ENCODE measurements around the gene RASSF5.
"Not testable (repeated sequence)": the region's sequence is repeated elsewhere in the genome, so short reads cannot be mapped to it uniquely, and the experiment has no call there.

Gene RASSF5

DNA sequence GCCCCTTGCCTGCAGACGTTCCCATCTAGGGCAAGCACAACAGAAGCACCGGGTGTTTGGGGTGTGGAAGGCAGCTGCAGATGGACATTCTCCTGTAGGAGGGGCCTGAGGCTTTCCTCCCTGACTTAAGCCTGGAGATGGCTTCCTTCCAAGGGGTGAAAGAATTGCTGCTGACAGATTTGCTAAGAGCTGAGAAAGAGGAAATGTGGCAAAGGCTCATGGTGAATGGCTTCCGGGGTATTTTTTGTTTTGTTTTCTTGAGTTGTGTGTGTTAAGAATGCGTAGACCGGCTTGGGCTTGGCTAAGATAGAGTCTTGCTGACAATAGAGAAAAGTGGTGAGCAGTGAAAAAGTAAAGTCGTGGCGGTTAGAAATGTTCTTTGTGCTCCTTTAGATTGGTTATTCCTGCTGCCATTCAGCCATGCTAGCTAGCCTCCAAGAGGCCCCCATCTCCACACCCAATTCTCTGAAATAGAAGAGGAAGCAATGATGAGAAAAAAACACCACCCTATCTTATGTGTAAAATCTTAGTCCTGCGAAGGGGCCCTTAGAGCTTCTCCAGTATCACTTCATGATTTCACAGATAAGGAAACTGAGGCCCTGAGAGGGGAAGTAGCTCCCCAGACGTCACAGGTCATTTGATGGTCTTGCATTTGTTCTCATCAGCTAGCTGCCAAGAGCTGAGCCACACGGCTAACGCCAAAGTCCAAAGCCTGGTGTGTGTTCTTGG lies 68.0 kb downstream of the RASSF5 start:
- DNase-seq: peak in 2 of 4 experiments; percentile 22 to 29

DNA sequence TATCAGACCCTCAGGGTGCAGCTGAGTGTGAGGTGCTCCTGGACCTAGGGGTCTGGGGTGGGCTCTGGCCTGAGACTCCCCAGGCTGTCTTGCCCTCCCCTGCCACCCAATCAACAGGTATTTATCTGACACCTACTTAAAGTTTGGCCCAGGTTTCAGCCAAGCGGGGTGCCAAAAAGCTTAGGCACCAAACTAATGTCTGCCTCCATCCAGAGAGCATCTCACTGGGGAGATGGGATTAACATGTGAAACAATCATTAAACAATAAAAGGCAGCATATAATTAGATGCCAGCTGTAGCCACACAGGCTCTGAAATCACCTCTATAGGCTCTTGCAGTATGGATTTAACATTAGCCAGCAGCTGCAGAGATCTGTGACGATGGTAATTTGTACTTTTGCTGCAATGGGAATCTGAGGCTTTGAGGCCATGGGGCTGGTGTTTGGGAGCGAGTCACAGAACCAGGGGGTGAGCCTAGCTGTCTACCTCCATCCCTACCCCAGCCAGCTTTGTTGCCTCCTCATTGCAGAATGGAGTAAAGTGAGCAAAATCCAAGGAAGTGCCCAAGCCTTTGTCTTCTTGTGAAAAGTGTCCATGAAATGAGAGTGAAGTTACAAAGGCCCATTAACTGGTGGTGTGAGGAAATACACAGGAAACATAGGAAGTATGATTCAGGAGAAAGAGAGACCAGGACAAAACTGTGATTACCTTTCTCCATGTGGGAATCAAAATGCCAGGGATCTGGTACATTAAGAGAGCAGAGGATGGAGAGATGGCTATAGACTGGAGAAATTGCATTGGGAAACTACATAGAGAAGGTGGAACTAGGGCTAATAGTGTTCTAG lies 68.8 kb downstream of the RASSF5 start:
- no peak for DNase-seq

DNA sequence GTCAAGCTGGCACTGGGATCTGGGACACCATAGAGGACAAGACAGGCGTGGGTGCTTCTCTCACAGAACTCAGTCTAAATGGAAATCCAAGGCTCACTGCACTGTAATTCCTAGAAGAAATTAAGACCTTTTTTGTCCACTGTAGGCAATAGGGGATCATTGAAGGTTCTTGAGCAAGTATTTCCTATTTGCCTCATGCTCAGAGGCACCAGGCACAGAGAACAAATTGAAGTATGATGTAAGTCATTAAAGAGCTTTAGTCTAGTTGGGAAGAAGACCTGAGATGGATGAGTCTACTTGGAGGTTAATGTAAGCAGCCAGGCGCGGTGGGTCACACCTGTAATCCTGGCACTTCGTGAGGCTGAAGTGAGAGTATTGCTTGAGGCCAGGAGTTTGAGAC lies 70.3 kb downstream of the RASSF5 start:
- no peak for DNase-seq

DNA sequence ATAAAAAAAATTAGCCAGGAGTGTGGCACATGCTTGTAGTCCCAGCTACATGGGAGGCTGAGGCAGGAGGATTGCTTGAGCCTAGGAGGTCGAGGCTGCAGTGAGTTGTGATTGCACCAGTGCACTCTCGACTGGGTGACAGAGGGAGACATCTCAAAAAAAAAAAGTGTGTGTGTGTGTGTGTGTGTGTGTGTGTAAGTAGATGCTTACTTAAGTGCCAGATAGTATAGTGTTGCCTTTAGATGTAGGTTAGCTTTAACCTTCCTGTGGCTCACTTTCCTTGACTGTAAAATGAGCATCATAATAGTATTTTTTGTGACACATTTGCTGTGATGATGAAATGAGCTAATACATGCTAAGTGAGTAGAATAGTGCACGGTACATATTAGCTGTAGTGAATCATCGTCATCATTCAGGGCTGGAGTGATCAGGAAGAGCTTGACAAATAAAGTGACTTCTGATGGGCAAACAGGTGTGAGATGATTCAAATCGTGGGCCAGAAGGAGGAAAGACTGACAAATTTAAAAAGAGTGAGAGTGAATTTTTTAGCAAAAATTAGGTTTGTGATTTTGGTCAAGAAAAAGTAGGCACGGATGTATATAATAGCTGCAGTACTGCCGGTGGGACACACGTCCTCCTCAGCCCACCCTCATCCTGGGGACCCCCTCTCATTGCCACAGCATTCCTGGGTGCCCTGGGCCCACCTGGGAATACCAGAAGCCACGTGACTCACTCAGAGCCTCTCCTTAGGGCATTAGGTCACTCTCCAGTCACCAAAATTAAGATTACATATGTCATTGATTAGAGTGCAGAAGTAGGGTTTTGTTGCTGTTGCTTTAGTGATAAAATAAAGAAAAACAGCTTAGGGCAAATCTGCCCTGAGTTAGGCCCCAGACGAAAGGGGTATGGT lies 71.0 kb downstream of the RASSF5 start:
- no peak for DNase-seq

GRCh38 chr1:206578978-206579374 lies 71.6 kb downstream of the RASSF5 start:
- DNase-seq: no peak

DNA sequence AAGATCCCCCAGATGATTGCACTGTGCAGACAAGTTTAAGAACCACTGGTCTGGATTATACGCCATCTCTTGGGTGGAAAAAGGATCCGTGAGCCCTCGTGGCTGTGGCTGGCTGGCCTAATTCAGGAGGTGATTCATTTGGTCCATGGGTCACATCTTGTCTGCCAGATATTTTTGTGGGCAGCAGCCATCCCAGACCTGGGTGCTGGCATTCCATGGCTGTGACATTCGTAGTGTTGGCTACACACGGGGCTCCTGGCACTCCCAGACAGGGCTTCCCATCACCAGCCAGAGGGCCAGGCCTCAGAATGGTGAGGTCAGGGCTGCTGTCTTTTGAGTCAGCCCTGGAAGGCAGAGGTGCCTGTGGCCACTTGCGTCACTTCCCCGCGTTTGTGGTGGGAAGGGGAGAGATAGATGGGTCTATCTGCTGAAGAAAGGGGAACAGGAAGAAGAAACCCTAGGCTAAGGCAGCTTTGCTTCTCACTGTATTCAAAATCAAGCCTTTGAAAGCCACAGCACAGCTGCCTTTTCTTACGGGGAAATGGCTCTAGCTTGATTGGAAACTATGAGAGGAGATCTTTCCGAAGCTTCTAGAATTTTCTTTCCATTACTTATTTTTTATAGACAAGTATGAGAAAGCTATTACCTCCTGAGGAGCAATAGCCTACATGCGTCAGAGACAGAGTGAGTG lies 72.6 kb downstream of the RASSF5 start:
- DNase-seq: peak; percentile 49 to 58 (median 52)

GRCh38 chr1:206580438-206581113 lies 73.2 kb downstream of the RASSF5 start:
- DNase-seq: no peak

DNA sequence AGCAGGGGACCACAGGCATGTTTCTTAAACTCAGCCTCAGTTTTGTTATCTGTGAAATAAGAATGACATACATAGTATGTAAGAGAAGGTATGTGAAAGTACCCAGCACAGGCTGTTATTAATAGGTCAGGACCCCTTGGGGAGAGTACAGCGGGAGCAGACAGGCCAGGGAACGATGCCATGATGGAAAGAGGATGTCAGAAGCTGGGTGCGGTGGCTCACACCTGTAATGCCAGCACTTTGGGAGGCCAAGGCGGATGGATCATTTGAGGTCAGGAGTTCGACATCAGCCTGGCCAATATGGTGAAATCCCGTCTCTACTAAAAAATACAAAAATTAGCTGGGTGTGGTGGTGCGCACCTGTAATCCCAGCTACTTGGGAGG lies 73.8 kb downstream of the RASSF5 start:
- DNase-seq: not testable (repeated sequence)

DNA sequence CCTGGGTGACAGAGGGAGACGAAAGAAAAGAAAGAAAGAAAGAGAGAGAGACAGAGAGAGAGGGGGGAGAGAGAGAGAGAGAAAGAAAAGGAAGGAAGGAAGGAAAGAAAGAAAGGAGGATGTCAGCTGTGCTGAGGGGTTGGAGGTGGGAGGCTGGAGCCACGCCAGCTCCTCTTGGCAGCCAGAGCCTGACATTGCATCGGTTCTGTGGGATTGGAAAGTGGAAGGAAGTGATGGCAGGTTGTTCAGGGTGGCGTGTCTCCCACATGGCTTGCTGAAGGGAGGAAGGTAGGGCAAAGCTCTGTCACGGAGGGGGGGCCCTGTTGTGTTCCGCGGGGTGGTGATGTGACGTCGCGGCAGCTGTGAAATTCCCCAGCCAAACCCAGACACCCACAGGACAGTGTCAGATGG lies 74.2 kb downstream of the RASSF5 start:
- peak in 2 of 4 experiments; percentile 23 for DNase-seq

DNA sequence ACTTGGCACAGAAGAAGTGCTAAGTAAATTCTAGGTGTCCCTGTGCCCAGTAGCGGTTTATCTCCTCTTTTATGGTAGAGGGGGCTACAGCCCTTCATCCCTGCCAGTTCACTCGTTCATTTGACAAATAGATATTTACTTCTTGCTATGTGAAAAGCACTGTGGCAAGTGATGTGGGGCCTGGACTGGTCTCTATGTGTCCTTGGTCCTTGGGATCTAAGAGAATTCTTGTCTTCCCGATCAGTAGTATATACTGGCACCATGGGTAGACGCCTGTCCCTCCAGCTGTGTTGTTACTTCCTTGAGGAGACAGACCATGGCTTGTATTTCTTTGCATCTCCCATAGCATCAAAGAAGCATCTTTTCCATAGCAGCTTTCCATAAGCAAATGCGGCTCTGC lies 75.2 kb downstream of the RASSF5 start:
- DNase-seq: no peak

DNA sequence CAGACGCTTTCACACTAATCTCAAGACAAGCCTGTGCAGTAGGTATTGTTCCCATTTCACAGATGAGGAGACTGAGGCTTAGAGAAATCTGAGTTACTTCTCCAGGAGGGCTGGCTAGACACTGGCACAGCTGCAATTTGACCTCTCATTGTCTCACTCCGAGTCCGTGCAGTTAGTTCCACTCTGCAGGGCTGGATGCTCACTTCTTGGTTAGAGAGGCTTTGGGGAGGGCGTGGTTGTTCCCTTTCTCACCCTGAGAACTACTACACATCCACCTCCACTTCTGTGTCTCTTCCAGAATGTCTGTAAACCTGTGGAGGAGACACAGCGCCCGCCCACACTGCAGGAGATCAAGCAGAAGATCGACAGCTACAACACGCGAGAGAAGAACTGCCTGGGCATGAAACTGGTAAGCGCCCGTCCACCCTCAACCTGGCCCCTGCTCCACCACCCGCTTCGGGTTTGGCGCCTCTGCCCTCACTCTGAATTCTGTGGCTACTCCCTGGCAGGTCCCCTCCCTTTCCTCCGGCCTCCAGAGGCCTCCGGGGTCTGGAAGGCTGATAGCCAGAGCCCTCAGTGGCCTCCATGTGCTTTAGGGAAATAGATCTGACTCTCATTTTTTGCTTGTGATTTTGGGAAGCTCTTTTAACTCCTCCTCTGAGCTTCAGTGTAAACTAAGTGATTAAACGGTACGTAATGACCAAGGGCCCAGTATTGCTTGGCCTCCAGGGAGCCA lies 75.8 kb downstream of the RASSF5 start:
- DNase-seq: no peak

- DNase-seq: peak; percentile 70 to 81 (median 79)
Observed at GRCh38 chr1:206583707-206584648, 76.6 kb downstream of the RASSF5 start.

DNA sequence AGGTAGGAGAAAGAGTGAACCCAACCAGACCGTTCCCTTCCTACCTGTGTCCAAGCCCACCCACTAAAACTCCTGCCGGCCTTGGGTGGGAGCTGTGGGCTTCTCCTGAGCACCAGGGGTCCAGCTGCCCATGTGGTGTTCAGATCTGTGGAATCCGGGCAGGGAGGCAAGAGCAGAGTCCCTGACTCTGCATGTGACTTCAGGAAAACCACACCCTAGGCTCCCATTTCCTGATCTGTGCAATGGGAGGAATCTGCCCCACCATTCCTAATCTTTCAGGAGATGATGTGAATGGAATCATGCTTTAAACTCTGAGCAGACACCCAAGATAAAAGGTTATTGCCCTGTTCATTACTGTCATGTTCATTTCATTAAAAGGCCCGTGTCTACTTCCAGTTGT lies 77.4 kb downstream of the RASSF5 start:
- DNase-seq: no peak

DNA sequence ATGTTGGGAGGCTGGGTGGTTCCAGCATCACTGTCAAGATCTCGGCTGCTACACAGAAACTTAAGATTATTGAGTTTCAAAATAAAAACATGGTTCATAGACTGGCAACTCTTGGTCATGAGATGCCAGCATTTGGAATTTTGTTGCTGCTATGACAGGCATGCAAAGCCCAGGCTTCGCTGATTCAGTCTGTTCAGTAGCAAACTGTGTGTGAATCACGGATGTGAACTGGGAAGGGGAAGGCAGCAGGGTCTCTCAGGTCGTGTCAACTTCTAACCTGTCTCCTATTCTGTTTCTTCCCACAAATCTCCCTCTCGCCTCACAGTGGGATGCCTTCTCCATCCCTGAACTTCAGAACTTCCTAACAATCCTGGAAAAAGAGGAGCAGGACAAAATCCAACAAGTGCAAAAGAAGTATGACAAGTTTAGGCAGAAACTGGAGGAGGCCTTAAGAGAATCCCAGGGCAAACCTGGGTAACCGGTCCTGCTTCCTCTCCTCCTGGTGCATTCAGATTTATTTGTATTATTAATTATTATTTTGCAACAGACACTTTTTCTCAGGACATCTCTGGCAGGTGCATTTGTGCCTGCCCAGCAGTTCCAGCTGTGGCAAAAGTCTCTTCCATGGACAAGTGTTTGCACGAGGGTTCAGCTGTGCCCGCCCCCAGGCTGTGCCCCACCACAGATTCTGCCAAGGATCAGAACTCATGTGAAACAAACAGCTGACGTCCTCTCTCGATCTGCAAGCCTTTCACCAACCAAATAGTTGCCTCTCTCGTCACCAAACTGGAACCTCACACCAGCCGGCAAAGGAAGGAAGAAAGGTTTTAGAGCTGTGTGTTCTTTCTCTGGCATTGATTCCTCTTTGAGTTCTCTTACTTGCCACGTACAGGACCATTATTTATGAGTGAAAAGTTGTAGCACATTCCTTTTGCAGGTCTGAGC lies 79.4 kb downstream of the RASSF5 start:
- DNase-seq: no peak

DNA sequence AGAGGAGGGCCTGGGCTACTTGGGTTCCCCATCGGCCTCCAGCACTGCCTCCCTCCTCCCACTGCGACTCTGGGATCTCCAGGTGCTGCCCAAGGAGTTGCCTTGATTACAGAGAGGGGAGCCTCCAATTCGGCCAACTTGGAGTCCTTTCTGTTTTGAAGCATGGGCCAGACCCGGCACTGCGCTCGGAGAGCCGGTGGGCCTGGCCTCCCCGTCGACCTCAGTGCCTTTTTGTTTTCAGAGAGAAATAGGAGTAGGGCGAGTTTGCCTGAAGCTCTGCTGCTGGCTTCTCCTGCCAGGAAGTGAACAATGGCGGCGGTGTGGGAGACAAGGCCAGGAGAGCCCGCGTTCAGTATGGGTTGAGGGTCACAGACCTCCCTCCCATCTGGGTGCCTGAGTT lies 80.6 kb downstream of the RASSF5 start:
- DNase-seq: no peak

DNA sequence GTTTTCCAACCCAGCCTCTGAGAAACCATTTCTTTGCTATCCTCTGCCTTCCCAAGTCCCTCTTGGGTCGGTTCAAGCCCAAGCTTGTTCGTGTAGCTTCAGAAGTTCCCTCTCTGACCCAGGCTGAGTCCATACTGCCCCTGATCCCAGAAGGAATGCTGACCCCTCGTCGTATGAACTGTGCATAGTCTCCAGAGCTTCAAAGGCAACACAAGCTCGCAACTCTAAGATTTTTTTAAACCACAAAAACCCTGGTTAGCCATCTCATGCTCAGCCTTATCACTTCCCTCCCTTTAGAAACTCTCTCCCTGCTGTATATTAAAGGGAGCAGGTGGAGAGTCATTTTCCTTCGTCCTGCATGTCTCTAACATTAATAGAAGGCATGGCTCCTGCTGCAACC lies 81.2 kb downstream of the RASSF5 start:
- DNase-seq: no peak

GRCh38 chr1:206589206-206589605 lies 81.9 kb downstream of the RASSF5 start:
- DNase-seq: no peak

- DNase-seq: peak; percentile 22 to 37 (median 32)
Observed at GRCh38 chr1:206590025-206590758, 82.9 kb downstream of the RASSF5 start.
